GM18868 (cell line): ENCODE results near the gene NPR1.
"Not testable (repeated sequence)": the region's sequence is repeated elsewhere in the genome, so short reads cannot be mapped to it uniquely, and the experiment has no call there.

ENCODE experiments used
- ATAC-seq: cut with Tn5 transposase; IDR thresholded peaks from one replicate; pipeline ENCODE4 v1.9.1; 2021; ENCODE audit warnings: mild to moderate bottlenecking, moderate library complexity; ENCODE audit not compliant: unreplicated experiment

NPR1 gene

DNA sequence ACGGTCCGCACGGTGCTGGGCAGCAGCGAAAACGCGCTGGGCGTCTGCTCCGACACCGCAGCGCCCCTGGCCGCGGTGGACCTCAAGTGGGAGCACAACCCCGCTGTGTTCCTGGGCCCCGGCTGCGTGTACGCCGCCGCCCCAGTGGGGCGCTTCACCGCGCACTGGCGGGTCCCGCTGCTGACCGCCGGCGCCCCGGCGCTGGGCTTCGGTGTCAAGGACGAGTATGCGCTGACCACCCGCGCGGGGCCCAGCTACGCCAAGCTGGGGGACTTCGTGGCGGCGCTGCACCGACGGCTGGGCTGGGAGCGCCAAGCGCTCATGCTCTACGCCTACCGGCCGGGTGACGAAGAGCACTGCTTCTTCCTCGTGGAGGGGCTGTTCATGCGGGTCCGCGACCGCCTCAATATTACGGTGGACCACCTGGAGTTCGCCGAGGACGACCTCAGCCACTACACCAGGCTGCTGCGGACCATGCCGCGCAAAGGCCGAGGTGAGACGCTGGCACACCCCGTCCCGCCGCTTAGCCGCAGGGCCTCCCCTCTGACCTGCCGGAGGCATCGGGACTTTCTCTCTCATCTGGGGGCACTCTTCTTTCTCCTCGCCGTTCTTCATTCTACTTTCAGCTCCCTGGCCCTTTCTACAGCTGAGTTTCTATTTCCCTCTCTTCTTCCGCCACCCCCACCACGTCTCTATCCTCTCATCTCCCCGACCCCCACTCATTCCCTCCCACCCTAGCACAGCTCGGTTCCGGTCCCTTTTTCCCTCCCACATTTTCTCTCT, 1.0 kb downstream of the NPR1 start:
- no peak for ATAC-seq

GRCh38 chr1:153680120-153680403, 1.6 kb downstream of the NPR1 start:
- ATAC-seq = no peak

- no peak for ATAC-seq
Measured at GRCh38 chr1:153682730-153683129, 4.2 kb downstream of the NPR1 start.

DNA sequence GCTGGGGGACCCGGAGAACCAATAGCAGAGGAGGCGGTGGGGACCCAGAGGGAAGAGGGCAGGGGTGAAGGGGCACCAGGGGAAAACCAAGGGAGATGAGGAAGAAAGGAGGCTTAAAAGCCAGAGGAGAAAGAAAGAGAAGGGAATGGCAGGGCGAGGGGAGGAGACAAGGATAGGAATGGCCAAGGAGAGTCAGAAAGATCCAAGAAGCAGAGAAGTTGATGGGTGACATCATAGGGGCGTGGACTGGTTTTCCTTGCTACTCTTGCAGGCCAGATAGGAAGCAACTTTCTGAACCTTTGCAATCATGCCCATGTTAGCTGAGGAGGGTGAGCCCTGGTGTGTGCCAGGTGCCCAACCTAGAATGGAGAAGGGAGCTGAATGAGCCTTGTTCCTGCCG, 5.4 kb downstream of the NPR1 start:
- ATAC-seq = no peak

GRCh38 chr1:153684892-153685291, 6.4 kb downstream of the NPR1 start:
- no peak for ATAC-seq

GRCh38 chr1:153685544-153686340, 7.3 kb downstream of the NPR1 start:
- no peak for ATAC-seq

DNA sequence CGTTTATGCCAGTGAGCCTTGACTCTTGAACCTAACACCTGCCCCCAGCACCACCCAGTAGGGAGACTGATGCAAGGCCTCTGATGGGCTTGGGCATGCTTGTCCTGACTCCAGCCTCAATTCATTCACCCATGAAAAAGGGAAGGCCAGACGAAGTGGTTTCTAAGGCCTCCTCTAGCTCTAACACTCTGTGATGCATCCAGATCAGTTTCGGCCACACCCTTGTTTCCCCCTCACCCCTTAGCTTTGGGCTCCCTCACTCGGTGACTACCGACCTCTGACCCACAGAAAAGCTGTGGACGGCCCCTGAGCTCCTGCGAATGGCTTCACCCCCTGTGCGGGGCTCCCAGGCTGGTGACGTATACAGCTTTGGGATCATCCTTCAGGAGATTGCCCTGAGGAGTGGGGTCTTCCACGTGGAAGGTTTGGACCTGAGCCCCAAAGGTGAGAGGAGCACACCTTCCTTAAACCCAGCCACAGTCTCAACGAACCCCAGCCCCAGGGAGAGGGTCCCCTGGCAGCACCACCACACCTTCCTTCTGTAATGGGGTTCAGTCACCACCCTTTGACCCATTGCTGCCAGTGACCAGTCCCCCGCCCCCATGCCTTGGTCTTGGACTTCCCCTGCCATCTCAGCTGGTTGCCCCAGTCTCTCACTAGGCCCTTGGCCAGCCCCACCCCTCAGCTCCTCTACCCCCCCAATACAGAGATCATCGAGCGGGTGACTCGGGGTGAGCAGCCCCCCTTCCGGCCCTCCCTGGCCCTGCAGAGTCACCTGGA, 9.0 kb downstream of the NPR1 start:
- ATAC-seq = no peak

DNA sequence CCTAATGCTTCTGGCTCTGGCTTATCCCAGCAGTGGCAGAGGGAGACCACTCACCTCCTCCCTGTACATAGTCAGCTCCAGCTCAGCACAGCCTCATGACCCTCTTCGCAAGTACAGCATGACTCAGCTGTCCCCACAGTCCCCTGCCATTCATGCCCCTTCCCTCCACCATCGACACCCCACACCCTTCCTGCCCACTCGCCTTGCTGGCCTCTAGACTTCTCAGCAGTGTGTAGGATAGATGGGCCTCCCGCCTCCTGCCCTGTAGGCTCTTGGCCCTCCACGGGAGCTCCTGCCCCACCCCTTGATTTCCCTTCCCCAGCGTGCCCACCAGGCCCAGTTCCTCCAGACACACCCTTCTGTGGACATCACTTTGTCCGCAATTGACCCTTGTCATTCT, 9.8 kb downstream of the NPR1 start:
- no peak for ATAC-seq

DNA sequence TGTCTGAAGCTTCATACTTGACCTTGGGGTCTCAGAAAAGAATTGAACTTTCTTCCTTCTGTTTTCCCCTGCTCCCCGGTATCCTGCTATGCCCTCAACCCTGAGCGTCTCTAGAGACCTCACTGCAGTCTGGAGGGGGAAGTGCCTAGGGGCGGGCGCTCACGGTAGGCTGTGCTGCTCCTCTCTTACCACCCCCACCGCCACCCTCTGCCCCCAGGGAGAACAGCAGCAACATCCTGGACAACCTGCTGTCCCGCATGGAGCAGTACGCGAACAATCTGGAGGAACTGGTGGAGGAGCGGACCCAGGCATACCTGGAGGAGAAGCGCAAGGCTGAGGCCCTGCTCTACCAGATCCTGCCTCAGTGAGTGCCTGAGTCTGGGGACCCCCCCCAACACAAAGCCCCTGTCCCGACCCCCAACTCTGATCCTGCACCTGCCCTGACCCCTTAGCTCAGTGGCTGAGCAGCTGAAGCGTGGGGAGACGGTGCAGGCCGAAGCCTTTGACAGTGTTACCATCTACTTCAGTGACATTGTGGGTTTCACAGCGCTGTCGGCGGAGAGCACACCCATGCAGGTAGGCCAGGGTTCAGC, 10.3 kb downstream of the NPR1 start:
- ATAC-seq = no peak

DNA sequence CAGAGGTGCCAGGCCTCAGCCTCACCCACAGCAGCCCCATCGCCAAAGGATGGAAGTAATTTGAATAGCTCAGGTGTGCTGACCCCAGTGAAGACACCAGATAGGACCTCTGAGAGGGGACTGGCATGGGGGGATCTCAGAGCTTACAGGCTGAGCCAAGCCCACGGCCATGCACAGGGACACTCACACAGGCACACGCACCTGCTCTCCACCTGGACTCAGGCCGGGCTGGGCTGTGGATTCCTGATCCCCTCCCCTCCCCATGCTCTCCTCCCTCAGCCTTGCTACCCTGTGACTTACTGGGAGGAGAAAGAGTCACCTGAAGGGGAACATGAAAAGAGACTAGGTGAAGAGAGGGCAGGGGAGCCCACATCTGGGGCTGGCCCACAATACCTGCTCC, 15.0 kb downstream of the NPR1 start:
- no peak for ATAC-seq

DNA sequence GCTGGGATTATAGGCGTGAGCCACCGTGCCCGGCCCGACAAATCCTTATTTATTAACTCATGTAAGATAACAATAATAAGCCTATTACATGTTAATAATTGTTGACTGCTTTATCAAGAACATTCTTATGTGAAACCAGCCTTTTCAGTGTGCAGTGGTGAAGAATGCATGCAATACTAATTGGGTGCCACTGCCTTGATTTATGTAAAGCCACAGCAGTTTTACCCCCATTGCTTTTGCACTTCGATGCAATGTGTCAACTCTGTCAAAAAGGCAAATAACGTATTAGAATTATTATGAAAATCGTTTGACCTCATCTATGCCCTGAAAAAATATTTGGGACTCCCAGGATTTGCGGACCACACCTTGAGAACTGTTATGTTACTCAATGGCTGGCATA, 18.3 kb downstream of the NPR1 start:
- no peak for ATAC-seq

GRCh38 chr1:153697191-153698019, 18.9 kb downstream of the NPR1 start:
- no peak for ATAC-seq

DNA sequence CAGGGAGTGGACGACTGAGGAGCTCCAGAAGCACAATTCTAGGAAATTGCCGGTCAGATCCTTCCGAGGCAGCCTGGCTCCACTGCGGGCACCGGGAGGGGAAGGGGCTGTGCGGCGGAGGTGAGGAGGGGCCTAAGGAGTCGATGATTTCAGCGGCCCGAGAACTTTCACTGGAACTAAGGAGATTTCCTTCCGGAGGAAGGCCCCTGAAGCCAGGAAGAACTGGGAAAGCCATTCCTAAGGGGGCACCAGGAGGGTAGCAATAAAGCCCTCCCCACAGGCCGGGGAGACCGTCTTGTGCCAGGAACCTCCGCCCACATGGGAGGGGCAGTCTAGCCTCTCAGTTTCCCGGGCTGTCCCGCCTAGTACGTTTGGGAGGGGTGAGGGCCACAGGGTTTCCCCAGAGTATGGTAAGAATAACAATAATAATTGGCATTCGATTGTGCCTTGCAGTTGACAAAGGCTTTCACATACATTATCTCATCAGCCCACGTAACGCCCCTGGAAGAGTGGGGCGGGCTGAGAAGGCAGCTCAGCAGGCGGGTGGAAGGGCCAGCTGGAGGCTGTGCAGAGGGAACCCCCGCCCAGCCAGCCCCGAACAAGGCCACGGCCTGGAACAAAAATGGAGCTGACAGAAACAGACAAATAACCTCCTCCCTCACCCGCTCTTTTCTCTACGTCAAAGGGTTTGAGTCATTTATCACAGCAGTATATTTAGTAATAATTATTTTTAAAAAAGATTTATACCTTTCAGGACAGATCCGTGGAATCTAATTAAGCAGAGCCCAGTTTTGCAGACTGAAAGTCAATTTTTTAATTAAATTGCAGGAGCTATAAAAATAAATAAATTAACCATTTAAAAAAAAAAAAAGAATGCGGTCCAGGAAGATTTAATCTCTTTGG, 19.8 kb downstream of the NPR1 start:
- ATAC-seq = no peak

DNA sequence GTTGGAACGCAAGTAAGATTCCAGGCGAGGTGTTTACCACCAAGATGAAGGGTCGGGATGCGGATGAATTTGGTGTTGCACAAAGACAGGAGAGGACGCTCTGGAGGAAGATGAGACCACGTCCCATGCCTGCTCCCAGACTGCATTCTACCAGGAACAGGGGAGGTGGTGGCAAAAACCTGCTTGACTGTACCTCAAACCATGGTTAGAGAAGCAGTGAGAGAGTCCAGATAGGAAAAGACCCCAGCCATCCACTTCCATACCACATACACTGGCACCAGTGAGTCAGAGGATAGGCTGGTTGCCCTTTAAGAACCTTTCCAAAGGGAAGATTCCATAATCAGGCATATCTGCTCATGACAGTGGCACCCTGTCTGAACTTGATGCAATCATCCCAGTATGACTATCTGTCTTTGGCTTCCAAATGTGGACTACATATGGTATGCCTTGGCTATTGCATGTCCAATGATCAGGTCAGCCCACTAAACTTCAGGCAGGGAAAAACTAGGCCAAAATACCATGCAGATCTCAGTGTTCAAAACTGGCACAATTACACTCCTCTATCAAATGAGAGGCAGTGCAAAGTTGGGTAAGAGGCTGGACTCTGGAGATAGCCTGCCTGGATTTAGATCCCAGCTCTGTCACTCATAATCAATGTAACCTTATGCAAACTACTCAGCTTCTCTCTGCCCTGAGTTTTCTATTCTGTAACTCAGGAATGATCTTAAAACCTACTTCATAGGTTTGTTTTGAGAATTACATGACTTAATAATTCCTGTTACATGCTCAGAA, 20.6 kb downstream of the NPR1 start:
- no peak for ATAC-seq

DNA sequence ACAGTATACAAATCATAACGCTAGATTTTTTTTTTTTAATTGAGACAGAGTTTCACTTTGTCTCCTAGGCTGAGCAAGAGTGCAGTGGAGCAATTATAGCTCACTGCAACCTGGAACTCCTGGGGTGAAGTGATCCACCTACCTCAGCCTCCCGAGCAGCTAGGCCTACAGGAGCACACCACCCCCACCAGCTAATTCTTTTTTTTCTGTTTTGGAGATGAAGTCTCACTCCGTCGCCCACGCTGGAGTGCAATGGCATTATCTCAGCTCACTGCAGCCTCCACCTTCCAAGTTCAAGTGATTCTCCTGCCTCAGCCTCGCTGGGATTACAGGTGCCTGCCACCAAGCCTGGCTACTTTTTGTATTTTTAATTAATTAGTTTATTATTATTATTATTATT, 21.3 kb downstream of the NPR1 start:
- ATAC-seq = no peak

GRCh38 chr1:153705484-153705883, 27.0 kb downstream of the NPR1 start:
- ATAC-seq = no peak

DNA sequence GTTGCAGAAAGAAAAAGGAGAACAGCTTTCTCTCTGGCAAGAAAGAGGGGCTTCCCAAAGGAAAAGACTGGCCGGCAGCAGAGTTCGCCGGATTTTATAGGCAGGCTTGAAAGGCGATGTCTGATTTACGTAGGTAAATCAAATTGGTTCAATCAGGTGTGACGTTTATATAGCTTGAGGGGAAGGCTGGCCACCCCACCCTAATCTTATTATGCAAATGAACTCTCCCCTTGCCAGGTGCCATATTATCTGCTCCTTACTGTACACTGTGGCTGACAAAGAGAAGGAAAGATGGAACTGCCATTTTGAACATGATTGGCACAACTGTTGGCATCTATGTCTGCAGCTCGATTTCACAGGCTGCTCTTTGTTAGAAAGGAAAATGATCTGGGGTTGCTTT, 32.5 kb downstream of the NPR1 start:
- ATAC-seq = no peak

DNA sequence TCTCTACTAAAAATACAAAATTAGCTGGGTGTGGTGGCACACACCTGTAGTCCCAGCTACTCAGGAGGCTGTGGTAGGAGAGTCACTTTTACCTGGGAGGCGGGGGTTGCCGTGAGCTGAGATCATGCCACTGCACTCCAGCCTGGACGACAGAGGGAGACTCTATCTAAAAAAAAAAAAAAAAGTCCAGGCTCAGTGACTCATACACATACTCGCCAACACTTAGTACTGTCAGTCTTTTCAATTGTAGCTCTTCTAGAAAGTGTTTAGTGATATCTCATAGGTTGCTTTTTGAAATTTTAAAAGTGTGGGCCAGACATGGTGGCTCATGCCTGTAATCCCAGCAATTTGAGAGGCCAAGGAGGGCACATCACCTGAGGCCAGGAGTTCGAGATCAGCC, 37.7 kb downstream of the NPR1 start:
- not testable (repeated sequence) for ATAC-seq

DNA sequence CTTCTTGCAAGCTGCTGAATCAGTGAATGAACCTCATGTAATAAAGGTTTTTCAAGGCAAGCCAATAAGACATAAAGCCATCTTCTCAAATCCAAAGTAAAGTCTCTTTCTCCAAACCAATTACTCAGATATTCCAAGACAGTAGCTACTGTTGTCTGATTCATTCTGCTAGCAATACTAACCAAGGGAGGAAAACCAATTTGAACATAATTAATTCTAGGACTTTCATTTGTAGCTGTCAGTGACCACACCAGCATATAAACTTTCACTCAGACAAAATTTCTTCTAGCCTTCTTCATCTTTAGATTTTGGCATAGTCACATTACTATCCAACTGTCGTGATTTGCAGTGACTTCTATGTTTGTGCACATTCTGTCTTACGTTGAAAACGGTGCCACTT, 38.8 kb downstream of the NPR1 start:
- ATAC-seq = no peak
